ENCODE measurements around the gene TRAF4.

Gene TRAF4

DNA sequence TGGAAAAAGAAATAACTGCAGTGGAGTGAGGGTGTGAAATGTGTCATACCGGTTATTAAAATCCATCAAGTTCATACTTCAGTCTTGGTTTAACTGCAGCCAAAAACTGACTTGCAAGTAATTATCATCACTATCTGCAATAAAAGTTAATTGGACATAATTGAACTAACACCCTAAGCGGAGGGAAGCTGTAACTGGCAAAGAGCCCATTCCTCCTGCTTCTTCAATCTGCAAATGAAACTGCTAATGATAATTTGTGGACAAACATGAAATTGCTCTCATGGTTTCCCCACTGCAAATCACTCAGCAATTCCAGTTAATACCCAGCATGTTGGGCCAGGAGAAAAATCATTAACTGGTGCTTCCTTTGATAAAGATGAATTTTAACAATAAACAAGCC is 52.3 kb downstream of the TRAF4 start:
- DNase-seq = no peak

Measured in activated T-cell treated with anti-CD3 and anti-CD28 coated beads, Interleukin-2, amount 50 U/mL, for 48 hours (primary cell).